HG03558 (cell line): Measurements from ENCODE around the gene HIP1.
"Not testable (repeated sequence)": the region's sequence is repeated elsewhere in the genome, so short reads cannot be mapped to it uniquely, and the experiment has no call there.

Experiments
- ATAC-seq: cut with Tn5 transposase; IDR thresholded peaks from one replicate; pipeline ENCODE4 v1.9.1; 2021; ENCODE audit warnings: moderate number of reproducible peaks; ENCODE audit not compliant: unreplicated experiment; ENCODE audit errors: extremely low read depth

Gene HIP1

DNA sequence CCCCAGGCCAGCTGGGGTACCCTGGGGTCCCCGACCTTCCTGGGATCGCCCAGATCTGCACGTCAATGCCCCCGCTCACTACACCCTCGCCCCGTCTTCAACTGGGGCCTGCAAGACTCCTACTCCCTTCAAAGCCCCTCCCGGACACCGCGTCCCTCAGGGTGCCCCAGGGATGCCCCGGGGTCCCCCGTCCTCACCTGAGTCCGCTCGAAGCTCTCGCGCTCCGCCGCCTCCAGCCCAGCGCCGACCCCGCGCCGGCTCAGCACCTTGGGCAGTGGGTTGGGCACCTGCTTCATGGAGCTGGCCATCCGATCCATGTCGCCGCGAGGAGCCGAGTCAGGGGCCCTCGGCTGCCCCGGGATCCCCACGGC lies at the start of gene HIP1:
Gene HIP1, minus strand, starts transcription at position 338 of the 371 bp plus-strand sequence. Its CDS starts 21 bp downstream, at position 317.
- ATAC-seq: no peak

DNA sequence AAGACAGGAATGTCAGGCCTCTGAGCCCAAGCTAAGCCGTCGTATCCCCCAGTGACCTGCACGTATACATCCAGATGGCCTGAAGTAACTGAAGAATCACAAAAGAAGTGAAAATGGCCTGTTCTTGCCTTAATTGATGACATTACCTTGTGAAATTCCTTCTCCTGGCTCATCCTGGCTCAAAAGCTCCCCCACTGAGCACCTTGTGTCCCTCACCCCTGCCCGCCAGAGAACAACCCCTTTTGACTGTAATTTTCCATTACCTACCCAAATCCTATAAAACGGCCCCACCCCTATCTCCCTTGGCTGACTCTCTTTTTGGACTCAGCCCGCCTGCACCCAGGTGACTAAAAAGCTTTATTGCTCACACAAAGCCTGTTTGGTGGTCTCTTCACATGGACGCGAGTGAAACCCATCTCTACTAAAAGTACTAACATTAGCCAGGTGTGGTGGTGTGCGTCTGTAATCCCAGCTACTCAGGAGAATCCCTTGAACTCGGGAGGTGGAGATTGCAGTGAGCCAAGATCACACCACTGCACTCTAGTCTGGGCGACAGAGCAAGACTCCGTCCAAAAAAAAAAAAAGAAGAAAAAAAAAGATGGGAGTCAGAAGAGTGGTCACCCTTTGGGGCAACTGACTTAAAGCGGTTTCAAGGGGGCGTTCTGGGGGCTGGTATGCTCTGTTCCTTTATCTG lies 49.6 kb upstream of the HIP1 start:
- ATAC-seq: not testable (repeated sequence)

- ATAC-seq: not testable (repeated sequence)
Measured at GRCh38 chr7:75783058-75783457, 44.3 kb upstream of the HIP1 start.

GRCh38 chr7:75780647-75781273 lies 42.0 kb upstream of the HIP1 start:
- not testable (repeated sequence) for ATAC-seq

- ATAC-seq: not testable (repeated sequence)
Measured at GRCh38 chr7:75779516-75779915, 40.8 kb upstream of the HIP1 start.

DNA sequence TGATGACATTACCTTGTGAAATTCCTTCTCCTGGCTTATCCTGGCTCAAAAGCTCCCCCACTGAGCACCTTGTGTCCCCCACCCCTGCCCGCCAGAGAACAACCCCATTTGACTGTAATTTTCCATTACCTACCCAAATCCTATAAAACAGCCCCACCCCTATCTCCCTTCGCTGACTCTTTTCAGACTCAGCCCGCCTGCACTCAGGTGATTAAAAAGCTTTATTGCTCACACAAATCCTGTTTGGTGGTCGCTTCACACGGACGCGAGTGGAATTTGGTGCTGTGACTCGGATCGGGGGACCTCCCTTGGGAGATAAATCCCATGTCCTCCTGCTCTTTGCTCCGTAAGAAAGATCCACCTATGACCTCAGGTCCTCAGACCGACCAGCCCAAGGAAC lies 40.3 kb upstream of the HIP1 start:
- ATAC-seq: not testable (repeated sequence)

- no peak for ATAC-seq
Measured at GRCh38 chr7:75776295-75776971, 37.7 kb upstream of the HIP1 start.

DNA sequence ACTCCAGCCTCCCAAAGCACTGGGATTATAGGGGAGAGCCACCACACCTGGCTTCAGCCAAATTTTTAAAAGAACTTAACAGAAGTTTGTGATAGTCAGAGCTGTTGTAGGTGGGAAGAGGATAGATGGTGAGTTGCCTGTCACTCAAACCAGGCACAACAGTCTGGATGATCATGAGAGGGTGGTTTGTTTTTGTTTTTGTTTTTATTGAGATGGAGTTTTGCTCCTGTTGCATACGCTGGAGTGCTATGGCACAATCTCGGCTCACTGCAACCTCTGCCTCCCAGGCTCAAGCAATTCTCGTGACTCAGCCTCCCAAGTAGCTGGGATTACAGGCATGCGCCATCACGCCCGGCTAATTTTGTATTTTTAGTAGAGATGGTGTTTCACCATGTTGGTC lies 35.2 kb upstream of the HIP1 start:
- not testable (repeated sequence) for ATAC-seq

- no peak for ATAC-seq
Measured at GRCh38 chr7:75772081-75773077, 33.6 kb upstream of the HIP1 start, which contains the start of gene CCL26. Gene CCL26 (minus strand): TSS chr7:75772211. CDS start chr7:75772176, 35 bp downstream.

DNA sequence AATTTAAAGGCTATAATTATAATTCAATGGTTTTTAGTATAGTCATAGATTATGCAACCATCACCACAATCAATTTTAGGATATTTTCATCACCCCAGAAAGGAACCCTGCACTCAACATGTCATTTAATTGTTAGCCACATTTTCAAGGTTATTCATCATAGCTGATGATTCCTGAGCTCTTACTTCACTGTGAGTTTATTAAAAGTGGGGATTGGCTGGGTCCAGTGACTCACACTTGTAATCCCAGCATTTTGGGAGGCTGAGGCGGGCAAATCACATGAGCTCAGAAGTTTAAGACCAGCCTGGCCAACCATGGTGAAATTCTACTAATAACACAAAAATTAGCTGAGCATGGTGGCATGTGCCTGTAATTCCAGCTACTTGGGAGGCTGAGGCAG lies 32.5 kb upstream of the HIP1 start:
- ATAC-seq: no peak

DNA sequence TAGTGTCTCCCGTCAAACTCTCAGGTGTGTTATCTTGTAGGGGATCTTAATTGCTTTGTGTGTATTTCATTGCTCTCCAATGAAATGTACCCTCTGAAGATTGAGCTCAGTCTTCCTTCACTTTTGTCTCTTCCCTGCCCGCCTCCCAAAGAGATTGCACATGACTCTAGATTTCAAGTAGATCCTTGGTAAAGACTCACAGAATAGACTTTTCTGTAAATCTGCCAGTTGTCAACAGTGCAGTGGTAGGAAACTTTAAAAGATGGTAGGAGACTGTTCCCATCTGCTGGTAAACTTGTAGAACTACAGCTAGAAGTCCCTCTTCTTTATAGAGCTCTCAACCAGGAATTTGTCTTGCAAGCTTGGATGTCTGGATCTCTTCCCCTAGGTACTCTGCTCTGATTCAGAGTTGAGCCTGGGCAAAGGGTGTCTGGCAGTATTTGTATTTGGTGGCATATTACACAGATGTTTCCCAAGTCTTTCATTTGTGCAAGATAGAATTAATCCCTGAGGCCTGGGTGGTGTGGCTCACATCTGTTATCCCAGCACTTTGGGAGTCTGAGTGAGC lies 23.7 kb upstream of the HIP1 start:
- ATAC-seq: no peak

- ATAC-seq: not testable (repeated sequence)
Measured at GRCh38 chr7:75761801-75762200, 23.1 kb upstream of the HIP1 start.

- ATAC-seq: no peak
Measured at GRCh38 chr7:75758491-75758890, 19.8 kb upstream of the HIP1 start.

GRCh38 chr7:75757860-75758259 lies 19.1 kb upstream of the HIP1 start:
- ATAC-seq: no peak

GRCh38 chr7:75756991-75757676 lies 18.4 kb upstream of the HIP1 start:
- no peak for ATAC-seq

DNA sequence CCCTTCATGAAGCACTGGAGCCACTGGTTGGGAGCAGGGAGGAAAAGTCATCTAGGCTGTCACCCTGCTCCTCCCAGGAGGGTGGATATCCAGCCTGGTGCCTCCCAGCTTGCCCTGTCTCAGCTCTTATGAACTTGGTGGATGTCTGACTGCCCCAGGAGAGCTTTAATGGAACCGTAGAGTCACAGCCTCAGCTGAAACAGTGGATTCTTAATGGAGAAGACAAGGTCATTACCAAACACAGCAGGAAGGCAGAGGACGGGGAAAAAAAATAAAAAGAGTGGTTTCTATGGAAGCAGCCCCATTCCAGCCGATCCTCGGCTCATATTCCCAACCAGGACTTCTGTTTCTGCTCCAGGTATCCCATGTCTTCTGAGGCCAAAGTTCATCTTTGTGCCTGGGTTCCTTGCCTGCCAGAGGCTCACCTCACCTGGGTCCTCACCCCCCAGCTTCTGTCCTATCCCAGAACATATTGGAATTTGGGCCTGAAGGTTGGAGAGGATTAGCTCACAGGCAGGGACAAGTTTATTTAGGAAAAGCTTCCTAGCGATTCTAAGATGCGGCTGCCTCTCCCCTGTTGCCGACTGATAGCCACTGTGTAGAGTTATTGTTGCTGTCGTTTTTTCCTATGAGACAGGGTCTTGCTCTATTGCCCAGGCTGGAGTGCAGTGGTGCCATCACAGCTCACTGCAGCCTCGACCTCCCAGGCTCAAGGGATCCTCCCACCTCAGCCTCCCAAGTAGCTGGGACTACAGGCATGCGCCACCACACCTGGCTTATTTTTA lies 17.7 kb upstream of the HIP1 start:
- no peak for ATAC-seq

- no peak for ATAC-seq
Measured at GRCh38 chr7:75743455-75743859, 4.7 kb upstream of the HIP1 start.

- no peak for ATAC-seq
Measured at GRCh38 chr7:75740846-75741497, 2.2 kb upstream of the HIP1 start.
